Psoas muscle (tissue), 8 donors: Measurements from ENCODE around the gene CANX. TPM values are rescaled to one million over a fixed set of nuclear protein-coding genes. Genes with fewer than 3 reads are reported as not detected.
A peak's percentile ranks its signal among the peaks of the same experiment; 100 is the strongest.

Source experiments
- ATAC-seq, 4 donors: fragments of 200-7000 bp; cut with Tn5 transposase; one replicate each; pipeline ENCODE4 v1.9.1; 2020; ENCODE audit warnings: moderate library complexity in 3 of 4, mild to moderate bottlenecking in 2 of 4
- DNase-seq, 2 donors: peaks; one replicate each; pipeline ENCODE4 v3.0.0-alpha.2; 2020
- H3K27ac ChIP-seq: fragments of 200-600 bp; one replicate; pipeline ENCODE4 v1.8.0; 2022
- H3K27me3 ChIP-seq, 3 donors: fragments of 200-600 bp in 1 of 3; one replicate each; pipeline versions ENCODE4 v1.6.1 to v1.8.0; 2013 to 2022; ENCODE audit warnings: low read length in 2 of 3, mild to moderate bottlenecking in 2 of 3, moderate library complexity in 1 of 3; ENCODE audit not compliant: insufficient read depth in 3 of 3
- H3K36me3 ChIP-seq, 2 donors: fragments of 200-600 bp in 1 of 2; one replicate each; pipeline versions ENCODE4 v1.6.1 to v1.8.0; 2013 to 2022; ENCODE audit warnings: low read depth in 1 of 2, mild to moderate bottlenecking in 1 of 2, moderate library complexity in 1 of 2; ENCODE audit not compliant: insufficient read depth in 1 of 2
- H3K4me1 ChIP-seq: fragments of 200-600 bp; one replicate; pipeline ENCODE4 v1.8.0; 2022
- H3K4me3 ChIP-seq: fragments of 200-600 bp; one replicate; pipeline ENCODE4 v1.8.0; 2022; ENCODE audit warnings: mild to moderate bottlenecking
- H3K9me3 ChIP-seq: fragments of 200-600 bp; one replicate; pipeline ENCODE4 v1.8.0; 2022
- WGBS, 3 donors: extraction: QIAGEN DNeasy Blood & Tissue Kit; methylation state at CpG; one replicate each; pipeline versions ENCODE4 v1.1.6 to v1.1.7; 2013; 5-methylcytosine and 5-hydroxymethylcytosine counted together
- intact Hi-C, 2 donors: fragments of 100-400 bp; cut with DNase I; formaldehyde crosslinking; loops; one replicate each; pipeline versions ENCODE4 v1.11.0 to v1.14.2; 2022
- polyA plus RNA-seq, 3 donors: library from polyadenylated mRNA; stranded (reverse); fragments of 200-250 nt; gene quantifications; one replicate each; pipeline ENCODE4 v1.2.3, GENCODE V29; 2013
- total RNA-seq, 4 donors: library from RNA; stranded (reverse); fragmentation: NEBNext Ultra II Directional in 2 of 4; extraction: Animal tissue kit (Norgen Biotek cat#: 25700) in 2 of 4; gene quantifications; one replicate each; pipeline versions ENCODE4 v1.2.1 to v1.2.4, GENCODE V29; 2021 to 2023
- TF ChIP-seq, protein P1 (sequence below): fragments of 200-600 bp; IDR thresholded peaks from one replicate; pipeline ENCODE4 v1.8.0; 2022; ENCODE audit warnings: antibody characterized with exemption
- donor health status: healthy with polysubstance abuse.
- donor health status: DM: no; HTN: no; CAD: no; lungs with moderate emphysema.
- donor health status: Bipolar disorder and iron deficiency.
- donor health status: healthy.
- donor health status: DM: yes; HTN: yes; CAD: no.
- donor health status: DM: no; HTN: no; CAD: no.
- donor health status: DM: no; HTN: no; CAD: no.
- donor health status: DM: yes; HTN: yes; CAD: no.

The CANX gene
- total and polyA plus RNA-seq, 7 donors: 85.7 to 285 (median 225) TPM

- WGBS, 3 donors: 78 to 89% (median 79%) methylated on average over 20 of the region's 20 CpGs
- H3K27me3 ChIP-seq: no peaks in the 10 kb centered on the region
- H3K4me3 ChIP-seq: no peak overlapping the region
- H3K9me3 ChIP-seq: no peaks in the 10 kb centered on the region
- TF ChIP-seq, protein P1, sequence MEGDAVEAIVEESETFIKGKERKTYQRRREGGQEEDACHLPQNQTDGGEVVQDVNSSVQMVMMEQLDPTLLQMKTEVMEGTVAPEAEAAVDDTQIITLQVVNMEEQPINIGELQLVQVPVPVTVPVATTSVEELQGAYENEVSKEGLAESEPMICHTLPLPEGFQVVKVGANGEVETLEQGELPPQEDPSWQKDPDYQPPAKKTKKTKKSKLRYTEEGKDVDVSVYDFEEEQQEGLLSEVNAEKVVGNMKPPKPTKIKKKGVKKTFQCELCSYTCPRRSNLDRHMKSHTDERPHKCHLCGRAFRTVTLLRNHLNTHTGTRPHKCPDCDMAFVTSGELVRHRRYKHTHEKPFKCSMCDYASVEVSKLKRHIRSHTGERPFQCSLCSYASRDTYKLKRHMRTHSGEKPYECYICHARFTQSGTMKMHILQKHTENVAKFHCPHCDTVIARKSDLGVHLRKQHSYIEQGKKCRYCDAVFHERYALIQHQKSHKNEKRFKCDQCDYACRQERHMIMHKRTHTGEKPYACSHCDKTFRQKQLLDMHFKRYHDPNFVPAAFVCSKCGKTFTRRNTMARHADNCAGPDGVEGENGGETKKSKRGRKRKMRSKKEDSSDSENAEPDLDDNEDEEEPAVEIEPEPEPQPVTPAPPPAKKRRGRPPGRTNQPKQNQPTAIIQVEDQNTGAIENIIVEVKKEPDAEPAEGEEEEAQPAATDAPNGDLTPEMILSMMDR: no peak
- peaks cover 0 to 58% of the 10 kb centered on the region in 2 donors for H3K36me3 ChIP-seq
- peak in 1 of 2 donors; percentile 46 for DNase-seq
- H3K27ac ChIP-seq: peak overlapping the region; percentile 25
- intact Hi-C loops: no loop called here
- peaks cover 44% of the 10 kb centered on the region for H3K4me1 ChIP-seq
- peak in 1 of 4 donors; percentile 31 for ATAC-seq
Observed at GRCh38 chr5:179766021-179766725, 67.4 kb downstream of the CANX start.

DNA sequence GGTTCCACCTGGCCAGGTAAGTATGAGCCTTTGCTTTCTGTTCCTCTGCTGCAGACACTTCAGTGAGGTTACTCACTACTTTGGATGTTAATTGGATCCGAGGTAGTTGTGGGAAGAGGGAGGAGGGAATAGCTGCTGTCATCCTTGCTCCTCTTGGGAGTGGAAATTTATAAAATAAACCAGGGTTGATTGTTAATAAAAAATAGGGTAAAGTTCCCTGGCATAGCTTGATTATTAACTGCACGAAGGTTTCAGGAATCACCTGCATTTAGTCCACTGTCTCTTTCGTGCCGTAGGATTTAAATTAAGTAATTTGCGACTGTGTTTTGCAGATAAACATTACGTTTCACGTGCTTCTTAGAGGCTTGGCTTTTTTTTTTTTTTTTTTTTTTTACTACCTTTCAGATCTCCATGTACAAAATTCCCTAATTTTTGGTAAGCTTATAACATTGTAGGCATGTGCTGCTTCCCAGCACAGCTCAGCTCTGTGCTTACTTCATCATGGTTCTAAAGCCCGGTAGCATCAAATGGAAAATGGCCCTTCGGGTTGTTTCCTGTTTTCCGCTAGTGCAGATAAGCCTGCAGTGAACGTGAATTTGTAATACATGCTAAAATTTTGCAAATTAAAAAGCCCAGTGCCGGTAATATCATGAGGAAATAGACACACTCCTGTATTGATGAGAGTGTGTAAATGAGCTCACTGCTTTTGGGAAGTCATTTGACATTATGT is 68.1 kb downstream of the CANX start:
- peaks cover 0 to 65% of the 10 kb centered on the region in 2 donors for H3K36me3 ChIP-seq
- H3K27ac ChIP-seq: peak overlapping the region; percentile 25
- ATAC-seq: no peak
- DNase-seq: no peak
- intact Hi-C loops: no loop called here
- H3K4me3 ChIP-seq: no peak overlapping the region
- no peaks in the 10 kb centered on the region for H3K27me3 ChIP-seq
- H3K9me3 ChIP-seq: no peaks in the 10 kb centered on the region
- 74 to 76% (median 76%) methylated on average over 12 of the region's 12 CpGs for whole genome bisulfite sequencing, 3 donors
- TF ChIP-seq, protein P1: no peak
- peaks cover 37% of the 10 kb centered on the region for H3K4me1 ChIP-seq

- TF ChIP-seq, protein P1: no peak
- no peak overlapping the region for H3K27ac ChIP-seq
- peaks cover 30% of the 10 kb centered on the region for H3K4me1 ChIP-seq
- peaks cover 0 to 72% of the 10 kb centered on the region in 2 donors for H3K36me3 ChIP-seq
- no peak overlapping the region for H3K4me3 ChIP-seq
- ATAC-seq: no peak
- intact Hi-C loops: no loop called here
- no peaks in the 10 kb centered on the region for H3K9me3 ChIP-seq
- no peaks in the 10 kb centered on the region for H3K27me3 ChIP-seq
- WGBS, 3 donors: 89 to 90% (median 89%) methylated on average over 9 of the region's 9 CpGs
- no peak for DNase-seq
Observed at GRCh38 chr5:179767496-179768100, 68.8 kb downstream of the CANX start.

DNA sequence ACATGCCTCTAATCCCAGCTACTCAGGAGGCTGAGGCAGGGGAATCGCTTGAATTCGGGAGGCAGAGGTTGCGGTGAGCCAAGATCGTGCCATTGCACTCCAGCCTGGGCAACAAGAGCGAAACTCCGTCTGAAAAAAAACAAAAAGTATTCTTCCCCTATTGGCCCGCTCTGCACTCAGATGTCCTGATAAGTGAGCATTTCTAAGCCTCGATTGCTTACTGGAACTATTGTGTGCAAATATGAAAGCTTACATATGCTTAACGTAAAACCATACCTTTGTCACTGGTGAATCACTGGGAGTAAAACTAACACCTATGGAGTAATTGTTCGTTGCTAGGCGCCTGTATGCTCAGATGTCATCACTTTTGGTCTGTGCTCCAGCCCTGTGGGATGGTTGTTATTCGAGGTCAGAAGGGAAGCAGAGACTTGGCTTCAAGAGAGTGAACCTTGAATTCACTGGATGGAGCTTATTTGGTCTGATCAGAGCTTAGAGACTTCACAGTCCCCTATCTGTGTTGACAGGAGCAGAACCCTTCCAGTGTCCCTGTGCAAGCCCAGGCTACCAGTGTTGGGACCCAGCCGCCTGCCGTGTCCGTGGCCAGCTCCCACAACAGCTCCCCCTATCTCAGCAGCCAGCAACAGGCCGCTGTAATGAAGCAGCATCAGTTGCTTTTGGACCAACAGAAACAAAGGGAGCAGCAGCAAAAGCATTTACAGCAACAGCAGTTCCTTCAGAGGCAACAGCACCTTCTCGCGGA is 69.7 kb downstream of the CANX start:
- WGBS, 3 donors: 87 to 88% (median 88%) methylated on average over 18 of the region's 18 CpGs
- H3K27me3 ChIP-seq: no peaks in the 10 kb centered on the region
- H3K4me3 ChIP-seq: no peak overlapping the region
- H3K9me3 ChIP-seq: no peaks in the 10 kb centered on the region
- DNase-seq (no peak), ATAC-seq (no peak)
- TF ChIP-seq, protein P1: no peak
- no peak overlapping the region for H3K27ac ChIP-seq
- H3K36me3 ChIP-seq: peaks cover 2 to 81% of the 10 kb centered on the region in 2 donors
- intact Hi-C loops: no loop called here
- H3K4me1 ChIP-seq: peaks cover 21% of the 10 kb centered on the region
